HG03066 (cell line): ENCODE results near the gene MRNIP.

Experiments used
- ATAC-seq: cut with Tn5 transposase; IDR thresholded peaks from one replicate; pipeline ENCODE4 v1.9.1; 2021; ENCODE audit warnings: low read depth; ENCODE audit not compliant: unreplicated experiment

The MRNIP gene

DNA sequence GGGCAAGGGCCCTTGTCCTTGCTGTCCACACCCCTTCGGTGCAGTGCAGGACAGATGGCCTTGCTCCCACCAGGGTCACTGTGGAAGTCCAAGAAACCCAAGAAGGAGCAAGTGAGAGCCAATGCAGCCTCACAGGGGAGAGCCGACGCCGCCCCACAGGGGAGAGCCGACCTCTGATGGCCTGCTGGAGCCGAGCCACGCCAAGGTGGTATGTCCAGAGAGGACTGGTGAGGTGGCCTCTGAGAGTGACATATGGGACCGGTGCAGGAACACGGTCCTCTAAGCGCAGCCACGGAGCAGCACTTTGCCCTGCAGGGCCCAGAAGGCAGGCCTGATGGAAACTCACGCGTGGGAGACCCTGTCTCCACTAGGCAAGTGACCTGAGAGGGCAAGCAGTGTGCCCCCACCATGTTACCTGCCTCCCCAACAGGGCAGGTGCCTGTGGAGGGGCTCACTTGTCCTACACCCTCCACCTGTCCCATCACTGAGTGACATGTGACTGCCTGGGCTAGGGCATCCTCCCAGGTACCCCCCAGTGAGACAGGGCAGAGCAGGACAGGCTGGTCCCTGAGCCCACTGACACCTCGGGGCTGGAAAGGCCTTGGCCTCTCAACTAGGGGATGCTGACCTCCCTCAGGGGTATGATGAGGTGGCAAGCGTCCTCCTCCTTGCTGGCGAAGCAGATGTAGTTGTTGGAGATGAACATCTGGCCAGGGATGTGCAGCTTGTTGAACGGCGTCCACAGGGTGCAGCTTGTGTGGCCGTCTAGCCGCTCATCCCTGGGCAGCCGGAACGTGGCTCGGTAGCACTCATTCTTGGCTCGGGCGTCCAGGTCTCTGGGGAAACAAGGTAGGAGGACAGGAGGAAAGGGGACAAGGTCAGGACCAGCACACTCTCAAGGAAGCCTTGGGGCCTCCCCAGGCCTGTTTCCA is 32.4 kb upstream of the MRNIP start:
- ATAC-seq, result no peak

DNA sequence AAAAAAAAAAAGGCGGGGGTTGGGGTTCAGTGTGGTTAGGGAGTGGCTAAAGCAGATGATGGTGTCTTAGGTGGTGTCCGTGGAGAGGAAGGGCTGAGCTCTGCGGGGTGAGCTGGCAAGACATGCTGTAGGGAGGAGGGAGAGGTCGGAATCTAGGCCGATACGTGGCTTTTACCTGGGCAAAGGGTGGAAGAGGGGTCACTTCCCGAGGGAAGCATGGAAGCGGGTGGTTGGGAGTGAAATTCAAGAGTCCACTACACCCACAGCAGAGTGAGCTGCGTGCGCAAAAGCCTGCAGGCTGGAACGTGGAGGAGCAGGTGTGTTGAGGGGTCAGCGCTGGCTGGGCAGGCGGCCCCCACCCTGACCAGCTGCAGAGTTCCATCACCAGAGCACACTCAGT is 31.3 kb upstream of the MRNIP start:
- ATAC-seq, result no peak

DNA sequence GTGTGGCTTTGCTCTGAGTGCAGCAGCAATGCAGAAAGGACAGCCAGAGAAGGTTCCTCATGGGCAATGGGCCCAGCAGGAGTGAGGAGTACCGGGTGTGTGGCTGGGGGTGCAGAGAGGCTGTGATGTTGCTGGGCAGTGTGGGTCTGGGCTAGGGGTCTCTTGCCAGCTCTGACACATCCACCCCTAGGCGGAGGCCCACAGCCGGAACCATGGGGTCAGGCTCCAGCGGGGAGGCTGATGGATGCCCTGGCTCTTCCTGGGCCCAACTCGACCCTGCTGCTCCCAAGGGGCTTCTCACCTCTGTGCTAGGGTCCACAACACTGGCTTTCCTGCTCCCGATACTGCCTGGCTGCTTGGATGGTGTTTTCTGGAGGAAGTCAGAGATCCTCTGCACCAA is 29.2 kb upstream of the MRNIP start:
- no peak for ATAC-seq

DNA sequence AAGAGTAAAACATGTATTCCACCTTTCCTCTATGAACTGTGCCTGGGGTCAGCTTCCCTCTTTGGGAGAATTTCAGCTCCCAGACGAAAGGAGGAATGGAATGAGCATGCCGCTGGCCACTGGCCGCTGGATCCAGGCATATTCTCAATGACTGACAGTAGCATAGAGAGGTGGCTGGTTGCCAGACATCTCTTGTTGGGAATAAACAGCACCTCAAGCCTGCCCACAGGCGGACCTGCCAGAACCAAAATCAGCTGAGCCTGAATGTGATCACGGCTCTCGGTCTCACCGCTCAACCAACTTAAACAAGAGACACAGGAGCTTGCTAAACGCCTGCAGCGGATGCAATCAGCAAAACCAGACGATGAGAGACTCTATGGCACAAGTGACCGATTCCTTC is 28.5 kb upstream of the MRNIP start:
- ATAC-seq, result no peak

DNA sequence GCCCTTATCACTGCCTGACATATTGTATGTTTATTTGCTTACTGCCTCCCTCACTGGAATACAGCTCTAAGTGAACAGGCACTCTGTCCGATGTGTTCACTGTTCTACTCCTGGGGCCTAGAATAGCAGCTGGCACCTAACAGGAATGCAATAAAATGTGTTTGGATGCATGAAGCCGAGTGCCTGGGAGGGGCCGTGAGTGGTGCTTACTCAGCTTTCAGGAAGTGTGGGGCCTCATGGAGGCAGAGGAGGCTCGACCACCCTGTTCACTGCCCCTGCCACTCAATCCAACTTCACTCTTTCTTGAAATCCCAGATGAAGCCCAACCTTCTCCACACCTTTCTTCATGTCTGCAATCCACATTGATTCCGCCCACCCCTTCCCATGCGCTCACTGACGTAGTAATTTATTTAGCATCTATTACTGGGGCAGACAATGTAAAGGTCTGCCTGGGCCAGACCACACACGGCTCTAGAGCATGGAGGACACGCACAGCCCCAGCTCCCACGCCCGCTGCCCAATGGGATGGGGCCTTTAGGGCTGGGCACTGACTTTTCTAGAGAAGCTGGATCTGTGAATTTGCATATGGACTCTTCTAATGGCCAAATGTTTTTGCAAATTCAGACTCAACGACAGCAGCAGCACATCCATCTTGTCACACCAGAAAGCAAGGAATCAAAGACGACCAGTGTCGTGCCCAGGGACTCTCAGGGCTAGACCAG is 27.7 kb upstream of the MRNIP start:
- no peak for ATAC-seq

DNA sequence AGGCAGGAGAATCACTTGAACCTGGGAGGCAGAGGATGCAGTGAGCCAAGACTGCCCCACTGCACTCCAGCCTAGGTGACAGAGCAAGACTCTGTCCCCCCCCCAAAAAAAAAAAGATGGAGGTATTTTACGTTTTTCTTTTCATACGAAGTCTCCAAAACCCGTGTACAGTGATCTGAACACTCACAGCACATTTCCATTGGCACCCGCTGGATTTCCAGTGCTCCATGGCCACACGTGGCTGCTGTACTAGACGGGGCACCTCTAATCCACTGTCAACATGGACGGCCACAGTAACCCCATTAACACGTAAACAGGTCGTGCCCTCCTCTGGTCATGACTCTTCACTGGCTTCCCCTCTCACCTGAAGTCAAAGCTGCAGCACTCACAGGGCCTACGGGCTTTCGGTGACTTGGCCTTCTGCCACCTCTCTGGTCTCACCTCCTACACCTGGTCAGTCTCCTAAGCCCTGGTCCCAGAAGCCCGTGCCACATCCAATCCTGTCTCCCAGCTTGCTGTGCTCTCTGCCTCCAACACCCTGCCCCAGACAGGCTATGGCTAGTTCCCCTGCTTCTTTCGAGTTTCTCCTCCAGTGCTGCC is 27.0 kb upstream of the MRNIP start:
- ATAC-seq, result no peak

DNA sequence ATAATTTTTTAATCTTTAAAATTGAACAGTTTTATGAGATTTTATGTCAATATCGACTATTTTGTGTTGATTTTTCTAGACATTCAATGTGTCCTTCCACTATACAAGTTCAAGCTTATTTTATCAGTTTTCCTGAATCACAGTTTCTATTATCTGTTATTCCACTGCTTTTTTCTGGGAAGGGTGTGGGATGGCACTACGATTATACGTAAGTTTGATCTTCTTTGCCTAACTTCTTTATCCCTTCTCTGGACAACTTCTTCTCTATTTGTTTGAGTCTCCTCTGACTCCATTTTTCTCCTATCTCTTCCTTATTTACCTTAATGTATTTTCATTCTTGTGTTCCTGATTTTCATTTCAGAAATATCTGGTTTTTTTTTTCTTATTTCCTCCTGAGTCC is 24.5 kb upstream of the MRNIP start:
- no peak for ATAC-seq

DNA sequence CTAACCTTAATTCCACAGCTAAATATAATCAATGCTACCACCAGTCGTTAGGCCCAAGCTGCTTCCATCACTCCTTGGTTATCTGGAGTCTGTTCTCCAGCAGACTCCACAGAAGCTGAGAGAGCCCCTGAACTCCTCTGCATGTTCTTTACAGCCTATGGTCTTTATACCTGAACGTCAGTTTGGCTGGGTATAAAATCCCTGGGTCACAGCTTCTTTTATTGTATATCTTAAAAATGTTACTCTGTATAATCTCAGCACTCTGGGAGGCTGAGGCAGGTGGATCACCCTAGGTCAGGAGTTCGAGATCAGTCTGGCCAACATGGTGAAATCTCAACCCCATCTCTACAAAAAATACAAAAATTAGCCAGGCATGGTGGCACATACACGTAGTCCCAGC is 23.7 kb upstream of the MRNIP start:
- ATAC-seq, result no peak

DNA sequence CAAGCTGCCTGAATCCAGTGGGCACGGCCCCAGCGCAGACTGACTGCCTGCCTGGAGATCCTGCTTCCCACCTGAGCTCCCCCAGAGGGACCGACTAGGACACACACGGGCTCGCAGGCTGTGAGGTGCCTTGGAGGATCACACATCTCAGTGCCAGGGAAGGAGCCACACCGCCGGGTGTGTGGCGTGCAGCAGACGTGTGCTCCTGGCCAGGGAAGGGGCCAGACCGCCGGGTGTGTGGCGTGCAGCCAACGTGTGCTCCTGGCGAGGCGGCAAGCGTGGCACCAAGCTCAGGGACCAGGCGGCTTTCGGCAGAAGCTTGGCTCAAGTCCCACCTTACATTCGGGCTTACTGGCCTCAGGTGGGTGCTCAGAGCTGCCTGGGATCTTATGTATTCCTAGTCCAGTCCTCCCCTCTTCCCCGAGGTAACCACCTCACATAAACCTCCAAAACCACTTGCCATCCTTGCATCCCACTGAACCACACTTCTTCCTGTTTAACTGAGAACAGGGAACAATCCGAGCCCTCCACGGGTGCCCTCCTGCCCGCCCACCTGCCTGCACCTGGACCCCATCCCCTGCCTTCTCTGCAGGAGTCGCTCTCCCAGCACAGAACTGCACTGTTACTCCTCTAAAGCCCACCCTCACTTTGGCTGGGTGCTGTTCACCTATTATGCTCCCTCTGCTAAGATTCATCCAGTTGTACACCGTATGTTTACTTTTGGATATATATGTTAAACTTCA is 22.4 kb upstream of the MRNIP start:
- ATAC-seq, result no peak

DNA sequence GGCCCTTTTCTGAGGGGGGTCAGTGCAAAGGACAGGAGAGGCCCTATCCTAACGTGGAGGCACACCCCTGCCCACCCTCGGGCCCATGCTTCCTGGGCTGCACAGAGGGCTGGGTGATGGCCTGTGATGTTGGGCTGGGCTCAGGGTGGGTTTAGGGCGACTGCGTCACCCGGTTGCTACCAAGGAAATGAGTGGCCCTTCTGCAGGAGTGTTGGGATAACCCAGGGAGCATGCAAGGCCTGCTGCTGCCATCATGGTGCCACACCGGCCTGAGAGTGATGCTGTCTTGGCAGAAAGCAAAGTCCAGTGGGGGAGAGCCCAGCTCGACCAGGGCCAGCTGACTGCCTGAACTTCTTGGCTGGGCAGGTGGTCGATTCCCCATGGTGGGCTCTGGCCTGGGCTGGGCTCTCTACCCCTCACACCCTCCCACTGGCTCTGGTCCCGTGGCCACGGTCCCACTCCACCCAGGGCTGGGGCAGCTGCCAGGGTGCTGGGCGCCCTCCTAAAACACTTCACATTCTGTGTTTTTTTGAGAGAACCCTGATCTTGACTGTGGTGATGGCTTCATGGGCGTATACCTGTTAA is 21.5 kb upstream of the MRNIP start:
- ATAC-seq, result no peak

DNA sequence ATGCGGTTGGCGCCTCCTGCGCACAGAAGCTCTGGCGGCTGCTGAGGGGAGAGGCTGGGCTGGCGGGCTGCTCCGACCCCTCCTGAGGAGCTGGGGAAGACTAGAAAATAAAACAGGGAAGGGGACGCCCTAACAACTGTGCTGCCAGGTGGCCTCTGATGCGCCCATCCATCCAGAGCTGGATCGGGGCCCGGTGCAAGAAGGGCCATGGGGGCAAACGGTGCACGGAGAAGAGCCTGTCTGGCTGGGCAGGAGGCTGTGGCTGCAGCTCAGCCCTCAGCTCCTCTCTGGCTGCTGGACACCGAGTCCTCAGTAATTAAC is 21.0 kb upstream of the MRNIP start:
- ATAC-seq, result no peak

DNA sequence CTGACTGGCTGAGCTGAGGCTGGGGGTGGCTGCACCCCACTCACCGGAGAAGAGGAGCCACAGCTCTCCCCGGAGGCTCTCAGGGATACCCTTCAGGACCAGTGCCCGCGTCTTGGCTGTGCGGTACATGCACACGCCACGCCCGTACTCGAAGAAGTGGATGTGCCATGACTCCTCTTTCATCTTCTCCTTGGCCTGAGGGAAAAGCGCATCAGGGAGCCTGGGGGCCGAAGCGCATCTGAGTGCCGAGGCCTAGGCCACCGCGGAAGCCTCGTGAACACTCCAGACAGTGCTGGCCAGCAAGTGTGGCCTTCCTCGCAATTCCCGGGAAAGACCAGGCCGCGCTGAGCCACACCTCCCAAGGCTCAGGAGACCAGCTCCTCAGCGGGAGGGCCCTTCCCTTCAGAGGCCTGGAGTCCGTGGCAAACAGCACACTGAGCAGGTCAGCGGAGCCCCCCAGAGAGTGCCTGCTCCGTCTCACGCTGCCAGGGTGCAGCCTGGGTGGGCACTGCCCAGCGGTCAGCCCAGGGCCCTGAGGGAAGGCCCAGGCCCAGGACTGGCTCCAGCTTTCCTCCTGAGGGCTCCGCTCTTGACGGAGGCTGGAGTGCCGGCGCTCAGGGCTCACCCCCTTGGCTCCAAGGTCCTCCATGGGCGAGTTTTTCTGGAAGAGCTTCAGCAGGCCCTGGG is 20.5 kb upstream of the MRNIP start:
- no peak for ATAC-seq

DNA sequence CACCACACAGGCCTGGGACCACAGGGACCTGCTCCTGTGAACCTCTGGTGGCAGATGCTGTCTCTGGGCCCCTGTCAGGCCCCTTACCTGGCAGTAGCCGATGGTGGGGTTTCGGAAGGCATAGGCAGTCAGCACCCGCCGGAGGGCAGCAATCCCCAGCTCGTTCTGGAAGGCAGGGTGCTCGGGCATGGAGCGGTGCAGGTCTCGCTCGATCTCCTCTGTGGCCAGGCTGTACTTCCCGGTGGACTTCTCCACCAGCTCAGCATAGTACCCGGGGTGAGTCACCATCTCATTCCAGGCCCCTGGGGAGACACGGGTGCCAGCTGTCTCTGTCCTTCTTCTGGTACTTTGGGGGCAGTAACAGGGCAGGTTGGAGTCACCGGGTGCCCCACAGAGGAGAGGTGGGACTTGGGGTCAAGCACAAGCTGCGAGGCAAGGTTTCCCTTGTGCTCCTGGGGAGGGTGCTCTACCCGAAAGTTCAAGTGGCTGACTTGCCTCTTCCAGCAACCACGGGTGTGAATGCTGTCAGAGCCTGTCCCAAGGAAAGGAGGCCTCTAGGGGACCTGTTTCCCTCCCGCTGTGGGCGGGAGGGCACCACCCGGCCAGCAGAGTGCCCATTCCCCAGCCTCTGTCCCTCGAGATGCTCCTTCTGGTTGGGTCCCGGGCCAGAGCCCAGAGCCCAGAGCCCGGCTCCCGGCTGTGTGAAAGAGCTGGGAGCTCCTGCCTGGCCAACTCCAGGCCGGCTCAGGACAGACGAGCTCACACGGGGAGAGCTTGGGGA is 19.8 kb upstream of the MRNIP start:
- no peak for ATAC-seq

DNA sequence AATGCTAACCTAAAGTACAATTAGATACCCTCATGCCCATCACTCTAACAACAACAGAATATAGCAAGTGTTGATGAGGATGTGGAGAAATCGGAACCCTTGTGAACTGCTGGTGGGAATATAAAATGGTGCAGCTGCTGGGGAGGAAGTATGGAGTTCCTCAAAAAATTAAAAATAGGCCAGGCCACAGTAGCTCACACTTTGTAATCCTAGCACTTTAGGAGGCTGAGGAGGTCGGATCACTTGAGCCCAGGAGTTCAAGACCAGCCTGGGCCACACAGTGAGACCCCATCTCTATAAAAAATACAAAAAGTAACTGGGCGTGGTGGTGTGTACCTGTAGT is 18.0 kb upstream of the MRNIP start:
- ATAC-seq, result no peak

DNA sequence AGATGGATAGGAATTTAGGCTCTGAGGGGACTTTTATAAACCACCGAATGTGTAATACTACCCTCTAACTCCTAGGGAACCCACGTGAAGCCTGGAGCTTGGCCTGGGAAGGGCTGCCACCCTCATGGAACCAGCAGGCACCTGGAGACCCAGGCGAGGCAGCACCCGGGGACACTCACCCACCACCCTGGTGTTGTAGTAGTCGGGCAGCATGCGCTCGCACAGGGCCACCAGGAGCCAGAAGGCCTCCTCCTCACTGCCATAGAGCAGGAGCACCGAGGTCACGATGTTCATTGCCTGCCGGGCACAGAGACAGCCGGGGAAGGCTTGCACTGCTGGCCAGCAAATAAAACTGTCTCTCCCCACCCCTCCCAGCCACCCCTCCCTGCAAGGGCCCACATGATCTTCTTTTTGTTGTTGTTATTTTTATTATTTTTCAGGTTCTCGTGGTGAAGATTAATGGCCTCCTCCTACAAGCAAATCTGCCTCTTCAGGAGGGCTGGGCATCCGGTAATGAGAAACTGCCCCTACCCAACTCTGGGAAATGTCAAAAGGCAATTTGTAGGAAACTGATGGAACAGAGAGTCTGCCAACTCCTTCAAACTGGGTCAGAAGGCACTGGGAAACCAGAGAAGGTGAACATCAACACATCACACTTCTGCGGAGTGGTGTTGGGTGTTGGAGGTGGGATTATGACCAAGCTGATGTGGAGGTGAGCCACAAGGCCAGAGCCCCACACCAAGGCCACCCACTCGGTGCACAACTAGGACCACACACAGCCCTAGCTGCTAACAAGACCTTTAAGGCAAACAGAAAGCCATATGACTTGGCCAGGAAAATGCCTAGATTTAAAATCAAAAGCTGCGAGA is 17.4 kb upstream of the MRNIP start:
- ATAC-seq, result no peak

DNA sequence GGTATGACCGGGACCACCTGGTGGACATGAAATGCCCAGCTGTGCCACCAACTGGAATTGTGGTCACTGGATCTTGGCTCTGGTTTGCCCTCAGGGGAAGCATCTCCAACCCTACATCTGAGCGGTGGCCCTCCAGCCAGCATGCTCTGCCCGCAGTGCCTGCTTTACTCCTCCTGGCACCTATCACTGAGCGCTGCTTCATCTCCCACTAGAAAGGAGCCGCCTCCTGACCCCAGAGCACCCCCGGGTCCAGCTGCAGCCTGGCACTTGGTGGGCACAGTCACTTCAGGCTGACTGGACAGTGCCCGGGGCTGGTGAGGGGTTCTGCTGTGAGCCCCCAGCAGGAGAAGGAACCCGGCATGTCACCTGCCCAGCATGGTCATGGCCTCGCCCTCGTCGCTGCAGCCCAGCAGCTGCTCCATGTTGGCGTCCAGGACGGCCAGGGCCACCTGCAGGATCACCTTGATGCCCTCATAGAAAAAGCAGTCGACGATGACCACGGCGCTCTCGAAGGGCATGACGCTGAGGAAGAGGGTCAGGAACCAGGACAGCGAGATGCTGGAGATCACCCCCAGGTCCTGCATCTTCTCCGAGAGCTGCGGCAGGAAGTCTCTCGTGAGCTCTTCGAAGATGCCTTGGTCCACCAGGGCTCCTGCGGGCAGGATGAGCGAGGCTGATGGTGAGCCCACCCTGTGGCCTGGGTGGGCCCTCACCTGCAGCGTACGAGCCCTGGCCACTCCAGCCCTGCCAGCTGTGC is 16.1 kb upstream of the MRNIP start:
- ATAC-seq, result no peak

DNA sequence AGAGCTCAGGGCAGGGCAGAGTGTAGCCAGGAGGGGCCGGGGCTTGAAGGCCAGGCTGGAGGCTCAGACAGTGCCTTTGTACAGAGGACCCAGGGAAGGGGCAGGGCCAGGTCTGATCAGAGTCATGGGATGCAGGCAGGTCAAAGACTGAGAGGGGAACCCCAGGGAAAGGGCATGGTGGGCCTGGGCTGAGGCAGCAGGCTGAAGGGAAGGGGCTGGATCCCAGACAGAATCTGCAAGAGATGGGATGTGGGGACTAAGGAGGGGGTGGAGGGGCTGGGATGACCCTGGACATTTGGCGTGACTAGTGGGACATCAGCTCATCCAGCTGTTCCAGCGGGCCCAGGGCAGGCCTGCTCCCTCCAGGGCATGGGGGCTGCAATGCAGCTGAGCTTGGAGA is 15.5 kb upstream of the MRNIP start:
- ATAC-seq, result no peak

DNA sequence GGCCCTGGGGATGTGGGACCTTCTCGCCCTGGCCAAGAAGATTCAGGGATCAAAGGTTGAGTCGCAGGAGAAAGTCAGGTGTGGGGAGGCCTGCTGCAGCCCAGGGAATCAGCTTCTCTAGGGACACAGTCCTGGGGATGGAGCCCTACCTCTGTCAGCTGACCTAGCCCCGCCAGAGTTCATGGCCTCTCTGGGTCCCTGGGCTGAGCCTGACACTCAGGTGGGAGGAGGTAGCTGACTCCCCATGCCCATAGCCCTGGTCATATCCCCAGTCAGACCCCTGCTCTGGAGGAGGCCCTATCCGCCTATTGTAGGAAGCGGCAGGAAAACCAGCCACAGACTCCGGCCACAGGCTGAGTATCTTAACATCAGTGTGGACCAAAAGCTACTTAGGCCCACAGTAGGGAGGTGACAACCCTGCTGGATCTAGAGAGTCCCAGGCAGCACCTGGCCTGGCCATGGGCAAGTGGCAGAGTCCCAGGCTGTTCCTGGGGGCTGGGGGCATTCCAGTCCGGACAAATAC is 15.0 kb upstream of the MRNIP start:
- no peak for ATAC-seq
